Measurements from ENCODE around the gene USP8. TPM values are rescaled to one million over a fixed set of nuclear protein-coding genes. Genes with fewer than 3 reads are reported as not detected.
A peak's percentile ranks its signal among the peaks of the same experiment; 100 is the strongest.

Gene USP8
- total RNA-seq, 1 donor from 2014 or later = 43.7 TPM

GRCh38 chr15:50426428-50426827 lies 2.2 kb downstream of the USP8 start:
- Mint-ChIP-seq H3K27me3 (ENCODE audit: low read depth) (no peaks in the 10 kb centered on the region), H3K27ac (ENCODE audit: unreplicated experiment) (no peak overlapping the region)

GRCh38 chr15:50431204-50431603 lies 7.0 kb downstream of the USP8 start:
- TF ChIP-seq CTCF (IDR thresholded peaks at IDR 0.05) = no peak
- H3K4me3 Mint-ChIP-seq (ENCODE audit: unreplicated experiment) = no peak overlapping the region
- peaks cover 4% of the 10 kb centered on the region for H3K36me3 Mint-ChIP-seq (ENCODE audit: low read depth)
- peaks cover 25% of the 10 kb centered on the region for H3K4me1 Mint-ChIP-seq (ENCODE audit: low read depth)
- no peaks in the 10 kb centered on the region for H3K9me3 Mint-ChIP-seq (ENCODE audit: low read depth)
- H3K27ac Mint-ChIP-seq (ENCODE audit: unreplicated experiment) = no peak overlapping the region
- no peak for DNase-seq (ENCODE audit: low spot score)
- H3K27me3 Mint-ChIP-seq (ENCODE audit: low read depth) = no peaks in the 10 kb centered on the region

More at GRCh38 chr15:50426428-50426827, 2.2 kb downstream of the USP8 start:
- no peak for TF ChIP-seq CTCF (IDR thresholded peaks at IDR 0.05)
- peaks cover 1% of the 10 kb centered on the region for H3K36me3 Mint-ChIP-seq (ENCODE audit: low read depth)
- no peaks in the 10 kb centered on the region for H3K9me3 Mint-ChIP-seq (ENCODE audit: low read depth)
- peak overlapping the region; percentile 23 for H3K4me3 Mint-ChIP-seq (ENCODE audit: unreplicated experiment)
- H3K4me1 Mint-ChIP-seq (ENCODE audit: low read depth) = peaks cover 17% of the 10 kb centered on the region
- no peak for DNase-seq (ENCODE audit: low spot score)

GRCh38 chr15:50432230-50432629 lies 8.0 kb downstream of the USP8 start:
- Mint-ChIP-seq H3K27ac (ENCODE audit: unreplicated experiment) (peak overlapping the region; percentile 5), H3K9me3 (ENCODE audit: low read depth) (no peaks in the 10 kb centered on the region), H3K27me3 (ENCODE audit: low read depth) (no peaks in the 10 kb centered on the region), H3K4me3 (ENCODE audit: unreplicated experiment) (no peak overlapping the region), H3K4me1 (ENCODE audit: low read depth) (peaks cover 24% of the 10 kb centered on the region), H3K36me3 (ENCODE audit: low read depth) (peaks cover 4% of the 10 kb centered on the region)
- DNase-seq (ENCODE audit: low spot score) = no peak
- no peak for TF ChIP-seq CTCF (IDR thresholded peaks at IDR 0.05)

- TF ChIP-seq CTCF (IDR thresholded peaks at IDR 0.05) = no peak
- no peak overlapping the region for H3K4me3 Mint-ChIP-seq (ENCODE audit: unreplicated experiment)
- DNase-seq (ENCODE audit: low spot score) = no peak
- no peaks in the 10 kb centered on the region for H3K9me3 Mint-ChIP-seq (ENCODE audit: low read depth)
- H3K27ac Mint-ChIP-seq (ENCODE audit: unreplicated experiment) = peak overlapping the region; percentile 32
- peaks cover 24% of the 10 kb centered on the region for H3K4me1 Mint-ChIP-seq (ENCODE audit: low read depth)
- peaks cover 4% of the 10 kb centered on the region for H3K36me3 Mint-ChIP-seq (ENCODE audit: low read depth)
- no peaks in the 10 kb centered on the region for H3K27me3 Mint-ChIP-seq (ENCODE audit: low read depth)
Measured at GRCh38 chr15:50435772-50436171, 11.6 kb downstream of the USP8 start.

- Mint-ChIP-seq H3K9me3 (ENCODE audit: low read depth) (no peaks in the 10 kb centered on the region), H3K4me1 (ENCODE audit: low read depth) (peaks cover 12% of the 10 kb centered on the region), H3K27me3 (ENCODE audit: low read depth) (no peaks in the 10 kb centered on the region), H3K36me3 (ENCODE audit: low read depth) (peaks cover 5% of the 10 kb centered on the region), H3K27ac (ENCODE audit: unreplicated experiment) (no peak overlapping the region), H3K4me3 (ENCODE audit: unreplicated experiment) (no peak overlapping the region)
- DNase-seq (ENCODE audit: low spot score) = no peak
- TF ChIP-seq CTCF (IDR thresholded peaks at IDR 0.05) = no peak
Measured at GRCh38 chr15:50438251-50438650, 14.0 kb downstream of the USP8 start.
